Measurements from ENCODE around the gene INPP5J.
A peak's percentile ranks its signal among the peaks of the same experiment; 100 is the strongest.

Gene INPP5J

DNA sequence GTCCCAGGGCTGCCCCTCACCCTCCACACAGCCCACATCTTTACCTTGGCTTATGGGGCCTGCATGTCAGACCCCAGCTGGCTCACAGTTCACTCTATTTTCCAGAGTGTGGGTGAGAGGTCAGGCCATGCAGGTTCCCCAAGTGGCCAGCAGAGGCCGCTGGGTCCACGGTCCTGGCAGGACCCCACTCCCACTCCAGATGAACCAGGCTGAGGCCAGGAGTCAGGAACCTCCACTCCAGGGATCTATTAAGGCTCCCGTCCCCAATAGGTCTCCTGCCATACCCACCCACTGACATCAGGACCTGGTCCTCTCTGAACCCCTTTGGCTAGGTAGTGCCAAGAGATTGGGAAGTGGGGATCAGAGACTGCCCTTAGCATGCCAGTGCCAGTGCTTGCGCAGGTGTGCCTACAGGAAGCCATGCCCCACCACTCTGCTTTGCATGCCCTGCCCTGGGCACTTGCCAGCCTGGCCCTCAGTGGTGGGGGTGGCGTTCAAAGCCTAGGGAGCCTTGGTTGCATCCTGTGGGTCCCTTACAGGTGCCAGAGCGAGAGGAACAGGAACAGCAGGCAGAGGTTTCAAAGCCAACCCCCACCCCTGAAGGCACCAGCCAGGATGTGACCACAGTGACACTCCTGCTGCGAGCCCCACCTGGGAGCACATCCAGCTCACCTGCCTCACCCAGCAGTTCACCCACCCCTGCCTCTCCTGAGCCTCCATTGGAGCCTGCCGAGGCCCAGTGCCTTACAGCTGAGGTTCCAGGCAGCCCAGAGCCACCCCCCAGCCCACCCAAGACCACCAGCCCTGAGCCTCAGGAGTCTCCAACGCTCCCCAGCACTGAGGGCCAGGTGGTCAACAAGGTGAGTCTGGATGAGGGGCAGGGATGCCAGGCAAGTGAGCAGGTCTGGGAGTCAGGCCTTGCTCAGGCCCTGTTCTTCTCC is 33.3 kb upstream of the INPP5J start:
- H3K4me3 ChIP-seq (ENCODE audit: low read length), result no peak overlapping the region
- TF ChIP-seq, protein P1, sequence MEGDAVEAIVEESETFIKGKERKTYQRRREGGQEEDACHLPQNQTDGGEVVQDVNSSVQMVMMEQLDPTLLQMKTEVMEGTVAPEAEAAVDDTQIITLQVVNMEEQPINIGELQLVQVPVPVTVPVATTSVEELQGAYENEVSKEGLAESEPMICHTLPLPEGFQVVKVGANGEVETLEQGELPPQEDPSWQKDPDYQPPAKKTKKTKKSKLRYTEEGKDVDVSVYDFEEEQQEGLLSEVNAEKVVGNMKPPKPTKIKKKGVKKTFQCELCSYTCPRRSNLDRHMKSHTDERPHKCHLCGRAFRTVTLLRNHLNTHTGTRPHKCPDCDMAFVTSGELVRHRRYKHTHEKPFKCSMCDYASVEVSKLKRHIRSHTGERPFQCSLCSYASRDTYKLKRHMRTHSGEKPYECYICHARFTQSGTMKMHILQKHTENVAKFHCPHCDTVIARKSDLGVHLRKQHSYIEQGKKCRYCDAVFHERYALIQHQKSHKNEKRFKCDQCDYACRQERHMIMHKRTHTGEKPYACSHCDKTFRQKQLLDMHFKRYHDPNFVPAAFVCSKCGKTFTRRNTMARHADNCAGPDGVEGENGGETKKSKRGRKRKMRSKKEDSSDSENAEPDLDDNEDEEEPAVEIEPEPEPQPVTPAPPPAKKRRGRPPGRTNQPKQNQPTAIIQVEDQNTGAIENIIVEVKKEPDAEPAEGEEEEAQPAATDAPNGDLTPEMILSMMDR (IDR thresholded peaks at IDR 0.05; ENCODE audit: insufficient read depth, low read depth, low read length, missing control alignments), result peak; percentile 75
- no peak for DNase-seq (ENCODE audit: low read depth)

DNA sequence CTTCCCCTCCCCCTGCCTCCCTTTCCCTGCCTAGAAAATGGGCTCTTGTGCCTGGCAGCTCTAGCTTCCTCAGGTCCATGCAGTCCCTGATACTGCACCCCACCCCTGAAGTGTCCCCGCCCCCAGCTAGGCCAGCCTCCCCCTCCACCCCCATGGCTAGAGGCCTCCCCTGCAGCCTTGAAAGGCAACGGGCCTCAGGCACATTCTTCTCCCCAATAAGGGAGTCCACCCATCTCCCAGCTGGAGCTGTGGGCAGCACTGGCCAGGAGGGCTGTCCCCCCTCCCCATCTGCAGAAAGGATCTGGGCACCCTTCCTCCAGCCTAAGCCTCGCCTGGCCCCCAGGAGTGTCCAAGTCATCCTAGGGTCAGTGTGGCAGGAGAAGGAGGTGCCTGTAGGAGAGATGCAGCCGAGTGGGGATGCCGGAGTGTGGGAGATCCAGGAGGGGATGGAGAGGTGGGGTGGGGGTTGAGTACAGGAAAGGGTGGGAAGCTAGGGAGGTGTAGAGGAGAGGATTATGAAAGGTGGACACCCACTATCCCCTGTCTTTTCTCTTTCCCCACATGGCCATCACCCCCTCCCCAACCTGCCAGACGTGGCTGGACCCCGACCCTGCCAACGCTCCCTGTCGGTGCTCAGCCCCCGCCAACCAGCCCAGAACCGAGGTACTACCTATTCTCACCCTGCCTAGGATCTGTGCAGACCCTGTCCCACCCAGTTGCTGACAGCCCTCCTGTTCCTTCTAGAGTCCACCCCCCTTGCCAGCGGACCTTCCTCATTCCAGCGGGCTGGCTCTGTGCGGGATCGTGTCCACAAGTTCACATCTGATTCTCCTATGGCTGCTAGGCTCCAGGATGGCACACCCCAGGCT is 32.3 kb upstream of the INPP5J start:
- DNase-seq (ENCODE audit: low read depth), result no peak
- TF ChIP-seq, protein P1 (IDR thresholded peaks at IDR 0.05; ENCODE audit: insufficient read depth, low read depth, low read length, missing control alignments), result no peak
- no peak overlapping the region for H3K4me3 ChIP-seq (ENCODE audit: low read length)

DNA sequence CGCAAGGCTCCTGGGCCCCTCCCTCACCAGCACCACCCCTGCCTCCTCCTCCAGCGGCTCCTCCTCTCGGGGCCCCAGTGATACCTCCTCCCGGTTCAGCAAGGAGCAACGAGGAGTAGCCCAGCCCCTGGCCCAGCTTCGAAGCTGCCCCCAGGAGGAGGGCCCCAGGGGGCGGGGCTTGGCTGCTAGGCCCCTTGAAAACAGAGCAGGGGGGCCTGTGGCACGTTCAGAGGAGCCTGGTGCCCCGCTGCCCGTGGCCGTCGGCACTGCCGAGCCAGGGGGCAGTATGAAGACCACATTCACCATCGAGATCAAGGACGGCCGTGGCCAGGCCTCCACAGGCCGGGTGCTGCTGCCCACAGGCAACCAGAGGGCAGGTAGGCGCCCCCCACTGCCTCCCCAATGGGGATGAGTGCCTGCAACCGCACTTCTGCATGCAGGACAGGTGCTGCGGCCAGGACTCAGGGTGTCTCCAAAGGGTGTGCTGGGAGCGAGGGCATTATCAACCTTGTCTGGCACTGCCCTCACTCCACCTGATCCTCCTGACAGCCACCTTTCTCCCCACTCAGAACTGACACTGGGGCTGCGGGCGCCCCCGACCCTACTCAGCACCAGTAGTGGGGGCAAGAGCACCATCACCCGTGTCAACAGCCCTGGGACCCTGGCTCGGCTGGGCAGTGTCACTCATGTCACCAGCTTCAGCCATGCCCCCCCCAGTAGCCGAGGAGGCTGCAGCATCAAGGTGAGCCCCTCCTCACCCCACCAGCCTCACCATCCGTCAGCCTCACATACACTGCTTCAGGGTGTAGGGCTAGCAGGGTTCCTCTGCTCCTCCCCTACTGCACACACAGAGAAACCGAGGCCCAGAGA is 31.4 kb upstream of the INPP5J start:
- no peak overlapping the region for H3K4me3 ChIP-seq (ENCODE audit: low read length)
- TF ChIP-seq, protein P1 (IDR thresholded peaks at IDR 0.05; ENCODE audit: insufficient read depth, low read depth, low read length, missing control alignments), result no peak
- DNase-seq (ENCODE audit: low read depth), result no peak

DNA sequence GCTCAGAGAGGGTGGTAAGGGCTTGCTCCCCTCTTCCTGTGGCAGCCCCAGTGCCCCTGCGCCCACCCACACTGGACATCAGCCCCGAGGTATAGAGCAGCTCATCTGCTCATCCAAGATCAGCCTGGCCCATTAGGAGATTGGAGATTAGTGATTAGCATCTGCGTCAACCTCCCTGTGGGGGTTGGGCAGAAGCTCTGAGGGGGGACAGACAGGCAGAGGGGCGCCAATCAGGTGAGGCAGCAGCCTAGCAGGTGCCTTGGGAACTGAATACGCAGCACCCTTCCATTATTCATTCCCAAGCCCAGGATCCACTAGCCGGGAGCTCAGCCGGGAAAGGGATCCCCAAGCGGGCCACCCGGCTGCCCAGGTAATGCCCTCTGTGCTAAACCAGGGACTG is 30.6 kb upstream of the INPP5J start:
- TF ChIP-seq, protein P1 (IDR thresholded peaks at IDR 0.05; ENCODE audit: insufficient read depth, low read depth, low read length, missing control alignments), result no peak
- H3K4me3 ChIP-seq (ENCODE audit: low read length), result no peak overlapping the region
- DNase-seq (ENCODE audit: low read depth), result no peak

DNA sequence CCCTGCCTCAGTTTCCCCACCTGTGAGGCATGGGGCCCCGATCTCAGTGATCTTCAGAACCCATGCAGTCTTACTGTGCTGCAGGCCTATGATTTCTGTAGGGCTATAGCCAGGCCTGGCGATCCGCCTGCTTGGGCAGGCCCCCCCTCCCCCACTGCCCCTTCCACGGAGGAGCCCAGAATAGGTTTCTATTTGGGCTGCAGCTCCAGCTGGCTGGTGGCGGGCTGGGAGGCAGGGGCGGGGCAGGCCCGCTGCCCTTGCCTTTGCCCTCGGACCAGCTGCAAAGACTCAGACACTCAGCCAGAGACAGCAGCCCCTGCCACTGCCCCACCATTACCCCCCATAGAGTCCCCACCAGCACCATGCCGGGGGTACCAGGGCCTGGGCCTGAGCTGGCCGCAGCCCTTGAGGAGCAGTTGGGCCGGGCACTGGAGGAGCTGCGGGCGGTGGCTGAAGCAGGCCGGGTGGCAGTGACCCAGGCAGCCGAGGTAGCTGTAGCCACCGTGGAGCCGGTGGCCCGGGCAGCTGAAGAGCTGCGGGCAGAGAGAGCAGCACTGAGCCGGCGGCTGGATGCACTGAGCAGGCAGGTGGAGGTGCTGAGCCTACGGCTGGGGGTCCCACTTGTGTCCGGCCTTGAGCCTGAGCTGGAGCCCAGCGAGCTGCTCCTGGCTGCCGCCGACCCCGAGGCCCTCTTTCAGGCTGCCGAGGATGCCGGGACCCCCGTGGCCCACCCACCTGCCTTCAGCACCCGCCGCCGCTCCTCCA is 29.5 kb upstream of the INPP5J start:
- TF ChIP-seq, protein P1 (IDR thresholded peaks at IDR 0.05; ENCODE audit: insufficient read depth, low read depth, low read length, missing control alignments), result no peak
- DNase-seq (ENCODE audit: low read depth), result no peak

More for the DNA sequence above, 29.5 kb upstream of the INPP5J start:
- H3K4me3 ChIP-seq (ENCODE audit: low read length), result no peak overlapping the region

Measured in epithelial cell of esophagus (primary cell).